GM12878 (cell line): ENCODE data around the gene FGD3. TPM values are rescaled to one million over a fixed set of nuclear protein-coding genes. Genes with fewer than 3 reads are reported as not detected.
A peak's percentile ranks its signal among the peaks of the same experiment; 100 is the strongest.

ENCODE experiments used
- BRCA1 ChIP-seq: IDR thresholded peaks from 2 replicates; pipeline ENCODE4 v1.6.1; 2011; ENCODE audit warnings: low read depth, low read length, improper control_type of control experiment
- CHD1 ChIP-seq: IDR thresholded peaks from 2 replicates; pipeline ENCODE4 v1.6.1; 2012; ENCODE audit warnings: low read depth, low read length, improper control_type of control experiment
- DPF2 ChIP-seq: fragments of 450-650 bp; IDR thresholded peaks from 2 replicates; pipeline ENCODE4 v1.6.1; 2017; ENCODE audit warnings: mild to moderate bottlenecking
- EGR1 ChIP-seq, 2 experiments: IDR thresholded peaks; 1 replicate in 1 of 2; 2 replicates in 1 of 2; pipeline ENCODE4 v1.6.1; 2011 to 2012; ENCODE audit warnings: low read depth in 2 of 2, low read length in 2 of 2, borderline replicate concordance in 1 of 2, mild to moderate bottlenecking in 1 of 2, moderate library complexity in 1 of 2
- ELK1 ChIP-seq: IDR thresholded peaks from 2 replicates; pipeline ENCODE4 v1.6.1; 2012; ENCODE audit warnings: low read depth, low read length, improper control_type of control experiment
- HDAC2 ChIP-seq: fragments of 200-600 bp; sonication (generic); IDR thresholded peaks from 2 replicates; pipeline ENCODE4 v1.6.1; 2017
- HDAC6 ChIP-seq: fragments of 200-600 bp; sonication (generic); IDR thresholded peaks from one replicate; pipeline ENCODE4 v1.8.0; 2017; ENCODE audit warnings: antibody characterized with exemption; ENCODE audit not compliant: unreplicated experiment
- JUNB ChIP-seq: IDR thresholded peaks from 2 replicates; pipeline ENCODE4 v1.6.1; 2016; ENCODE audit warnings: antibody characterized with exemption, mild to moderate bottlenecking
- JUND ChIP-seq: IDR thresholded peaks from 2 replicates; pipeline ENCODE4 v1.6.1; 2012; ENCODE audit warnings: low read depth, mild to moderate bottlenecking, low read length, improper control_type of control experiment, moderate library complexity
- LARP7 ChIP-seq: fragments of 450-650 bp; IDR thresholded peaks from 2 replicates; pipeline ENCODE4 v1.6.1; 2017; ENCODE audit warnings: mild to moderate bottlenecking
- MEF2A ChIP-seq: IDR thresholded peaks from 2 replicates; pipeline ENCODE4 v1.6.1; 2011; ENCODE audit warnings: low read depth, mild to moderate bottlenecking, low read length, moderate library complexity; ENCODE audit not compliant: insufficient read depth
- MLLT1 ChIP-seq: fragments of 450-650 bp; IDR thresholded peaks from 2 replicates; pipeline ENCODE4 v1.6.1; 2016; ENCODE audit warnings: mild to moderate bottlenecking
- MYB ChIP-seq: fragments of 150-350 bp; IDR thresholded peaks from 2 replicates; pipeline ENCODE4 v1.6.1; 2014; ENCODE audit warnings: mild to moderate bottlenecking, low read depth, low read length, borderline replicate concordance
- NR2F1 ChIP-seq: fragments of 450-650 bp; conservative IDR thresholded peaks from 2 replicates; pipeline ENCODE4 v1.6.1; 2017; ENCODE audit warnings: mild to moderate bottlenecking
- NRF1 ChIP-seq: conservative IDR thresholded peaks from 2 replicates; pipeline ENCODE4 v1.6.1; 2011; ENCODE audit warnings: mild to moderate bottlenecking, low read depth, low read length, improper control_type of control experiment
- SMARCA5 ChIP-seq: fragments of 450-650 bp; IDR thresholded peaks from 2 replicates; pipeline ENCODE4 v1.6.1; 2017; ENCODE audit warnings: mild to moderate bottlenecking
- SREBF1 ChIP-seq: IDR thresholded peaks from 2 replicates; pipeline ENCODE4 v1.6.1; 2012; ENCODE audit warnings: mild to moderate bottlenecking, low read length
- YBX1 ChIP-seq: fragments of 450-650 bp; IDR thresholded peaks from 2 replicates; pipeline ENCODE4 v1.6.1; 2016; ENCODE audit warnings: antibody characterized with exemption
- polyA plus RNA-seq, 11 experiments: library from polyadenylated mRNA; depleted of rRNA in 4 of 11; unstranded in 6 of 11; stranded (reverse) in 5 of 11; fragments of >200 nt; fragmentation: Nextera tagmentation in 4 of 11; fragmentation: Illumina TruSeq in 1 of 11; extraction: Ambion mirVana in 4 of 11; extraction: Trizol in 1 of 11; gene quantifications; 1 replicate in 1 of 11; 2 replicates in 10 of 11; pipeline versions ENCODE4 v1.2.1 to v1.2.3, GENCODE V29; 2011 to 2016; ENCODE audit warnings: inconsistent platforms in 2 of 11, missing spikeins in 2 of 11, low read depth in 1 of 11
- total RNA-seq, 4 experiments: library from RNA; depleted of rRNA in 3 of 4; stranded (reverse); fragments of >200 nt in 3 of 4; fragmentation: Illumina TruSeq in 1 of 4; extraction: Trizol in 1 of 4; gene quantifications; 2 replicates each; pipeline versions ENCODE4 v1.2.1 to v1.2.3, GENCODE V29; 2013 to 2021
- TF ChIP-seq, protein P1 (sequence below): fragments of 450-650 bp; formaldehyde crosslinking; IDR thresholded peaks from 2 replicates; pipeline ENCODE4 v1.4.0; 2022; ENCODE audit warnings: mild to moderate bottlenecking, moderate library complexity
- TF ChIP-seq, protein P2 (sequence below): IDR thresholded peaks from 2 replicates; pipeline ENCODE4 v1.6.1; 2012; ENCODE audit warnings: low read depth, low read length, improper control_type of control experiment
- TF ChIP-seq, protein P3 (sequence below): fragments of 450-650 bp; conservative IDR thresholded peaks from 2 replicates; pipeline ENCODE4 v1.6.1; 2017; ENCODE audit warnings: mild to moderate bottlenecking, moderate library complexity
- TF ChIP-seq, protein P4 (sequence below): IDR thresholded peaks from 2 replicates; pipeline ENCODE4 v1.6.1; 2012; ENCODE audit warnings: low read length, inconsistent platforms

FGD3 gene
- total and polyA plus RNA-seq, 10 of the 15 experiments (the other 5 are each of a cell fraction or from before 2014, with no cell fraction given): 0.26 to 18.1 (median 12.4) TPM

DNA sequence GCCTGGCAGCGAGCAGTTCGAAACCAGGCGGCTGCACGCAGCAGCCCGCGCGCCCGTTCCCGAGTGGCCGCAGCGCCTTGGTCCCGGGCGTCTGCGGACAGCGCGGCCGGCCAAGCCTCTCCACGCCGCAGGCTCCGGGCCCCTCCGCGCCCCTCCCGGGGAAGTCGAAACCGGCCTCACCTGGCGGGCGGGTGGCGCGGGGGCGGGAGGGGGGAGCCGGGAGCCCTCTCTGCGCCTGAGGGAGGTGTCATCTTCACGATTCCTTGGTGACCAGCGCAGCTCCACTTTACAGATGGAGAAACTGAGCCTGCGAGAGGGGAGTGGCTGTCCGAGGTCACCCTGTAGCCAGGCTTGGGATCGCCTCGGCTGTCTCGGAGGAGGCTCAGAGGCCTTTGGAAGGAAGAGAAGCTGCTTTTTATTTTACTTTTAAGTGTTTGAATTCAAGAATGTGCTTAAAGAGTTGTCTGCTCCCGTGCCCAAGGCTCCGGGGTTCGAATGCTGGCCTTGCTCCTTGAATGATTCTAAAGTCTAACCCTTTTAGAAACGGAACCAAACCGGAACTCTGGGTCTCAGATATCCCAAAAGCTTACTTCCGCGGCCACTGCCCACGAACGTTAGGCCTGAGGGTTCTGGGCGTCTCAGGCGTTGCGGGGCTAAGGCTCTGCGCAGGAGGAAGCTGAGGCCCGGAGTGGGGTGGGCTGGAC is 111.8 kb downstream of the FGD3 start (continued):
- TF ChIP-seq, protein P1, sequence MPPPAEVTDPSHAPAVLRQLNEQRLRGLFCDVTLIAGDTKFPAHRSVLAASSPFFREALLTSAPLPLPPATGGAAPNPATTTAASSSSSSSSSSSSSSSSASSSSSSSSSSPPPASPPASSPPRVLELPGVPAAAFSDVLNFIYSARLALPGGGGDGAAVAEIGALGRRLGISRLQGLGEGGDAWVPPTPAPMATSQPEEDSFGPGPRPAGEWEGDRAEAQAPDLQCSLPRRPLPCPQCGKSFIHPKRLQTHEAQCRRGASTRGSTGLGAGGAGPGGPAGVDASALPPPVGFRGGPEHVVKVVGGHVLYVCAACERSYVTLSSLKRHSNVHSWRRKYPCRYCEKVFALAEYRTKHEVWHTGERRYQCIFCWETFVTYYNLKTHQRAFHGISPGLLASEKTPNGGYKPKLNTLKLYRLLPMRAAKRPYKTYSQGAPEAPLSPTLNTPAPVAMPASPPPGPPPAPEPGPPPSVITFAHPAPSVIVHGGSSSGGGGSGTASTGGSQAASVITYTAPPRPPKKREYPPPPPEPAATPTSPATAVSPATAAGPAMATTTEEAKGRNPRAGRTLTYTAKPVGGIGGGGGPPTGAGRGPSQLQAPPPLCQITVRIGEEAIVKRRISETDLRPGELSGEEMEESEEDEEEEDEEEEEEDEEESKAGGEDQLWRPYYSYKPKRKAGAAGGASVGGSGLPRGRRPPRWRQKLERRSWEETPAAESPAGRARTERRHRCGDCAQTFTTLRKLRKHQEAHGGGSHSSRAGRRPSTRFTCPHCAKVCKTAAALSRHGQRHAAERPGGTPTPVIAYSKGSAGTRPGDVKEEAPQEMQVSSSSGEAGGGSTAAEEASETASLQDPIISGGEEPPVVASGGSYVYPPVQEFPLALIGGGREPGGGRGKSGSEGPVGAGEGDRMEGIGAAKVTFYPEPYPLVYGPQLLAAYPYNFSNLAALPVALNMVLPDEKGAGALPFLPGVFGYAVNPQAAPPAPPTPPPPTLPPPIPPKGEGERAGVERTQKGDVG (CRISPR knock-in tag): no peak
- TF ChIP-seq BRCA1 (no peak), YBX1 (no peak), MLLT1 (0 out of 2 replicates have a peak, but pooled peaks have one; percentile 27), JUND (no peak), CHD1 (no peak), ELK1 (no peak), HDAC6 (no peak), NRF1 (no peak), MYB (no peak), LARP7 (no peak), JUNB (no peak), DPF2 (no peak), SREBF1 (no peak), HDAC2 (no peak), SMARCA5 (peak; percentile 66; the same call in 1 of the 2 replicates), EGR1 (IDR thresholded peaks at IDR 0.05; ENCODE audit: borderline replicate concordance in 1 of 2, low read depth in 2 of 2, low read length in 2 of 2) (peak in 1 of 2 experiments; percentile 61; a peak in 1 of 3 replicates), NR2F1 (no peak; the same call in 1 of the 2 replicates), MEF2A (no peak)
- TF ChIP-seq, protein P2, sequence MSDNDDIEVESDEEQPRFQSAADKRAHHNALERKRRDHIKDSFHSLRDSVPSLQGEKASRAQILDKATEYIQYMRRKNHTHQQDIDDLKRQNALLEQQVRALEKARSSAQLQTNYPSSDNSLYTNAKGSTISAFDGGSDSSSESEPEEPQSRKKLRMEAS: no peak
- TF ChIP-seq, protein P3, sequence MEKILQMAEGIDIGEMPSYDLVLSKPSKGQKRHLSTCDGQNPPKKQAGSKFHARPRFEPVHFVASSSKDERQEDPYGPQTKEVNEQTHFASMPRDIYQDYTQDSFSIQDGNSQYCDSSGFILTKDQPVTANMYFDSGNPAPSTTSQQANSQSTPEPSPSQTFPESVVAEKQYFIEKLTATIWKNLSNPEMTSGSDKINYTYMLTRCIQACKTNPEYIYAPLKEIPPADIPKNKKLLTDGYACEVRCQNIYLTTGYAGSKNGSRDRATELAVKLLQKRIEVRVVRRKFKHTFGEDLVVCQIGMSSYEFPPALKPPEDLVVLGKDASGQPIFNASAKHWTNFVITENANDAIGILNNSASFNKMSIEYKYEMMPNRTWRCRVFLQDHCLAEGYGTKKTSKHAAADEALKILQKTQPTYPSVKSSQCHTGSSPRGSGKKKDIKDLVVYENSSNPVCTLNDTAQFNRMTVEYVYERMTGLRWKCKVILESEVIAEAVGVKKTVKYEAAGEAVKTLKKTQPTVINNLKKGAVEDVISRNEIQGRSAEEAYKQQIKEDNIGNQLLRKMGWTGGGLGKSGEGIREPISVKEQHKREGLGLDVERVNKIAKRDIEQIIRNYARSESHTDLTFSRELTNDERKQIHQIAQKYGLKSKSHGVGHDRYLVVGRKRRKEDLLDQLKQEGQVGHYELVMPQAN: 0 out of 2 replicates have a peak, but pooled peaks have one; percentile 49
- TF ChIP-seq, protein P4, sequence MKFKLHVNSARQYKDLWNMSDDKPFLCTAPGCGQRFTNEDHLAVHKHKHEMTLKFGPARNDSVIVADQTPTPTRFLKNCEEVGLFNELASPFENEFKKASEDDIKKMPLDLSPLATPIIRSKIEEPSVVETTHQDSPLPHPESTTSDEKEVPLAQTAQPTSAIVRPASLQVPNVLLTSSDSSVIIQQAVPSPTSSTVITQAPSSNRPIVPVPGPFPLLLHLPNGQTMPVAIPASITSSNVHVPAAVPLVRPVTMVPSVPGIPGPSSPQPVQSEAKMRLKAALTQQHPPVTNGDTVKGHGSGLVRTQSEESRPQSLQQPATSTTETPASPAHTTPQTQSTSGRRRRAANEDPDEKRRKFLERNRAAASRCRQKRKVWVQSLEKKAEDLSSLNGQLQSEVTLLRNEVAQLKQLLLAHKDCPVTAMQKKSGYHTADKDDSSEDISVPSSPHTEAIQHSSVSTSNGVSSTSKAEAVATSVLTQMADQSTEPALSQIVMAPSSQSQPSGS: no peak
